Testis (tissue), 3 donors: ENCODE results near the gene ADK. TPM values are rescaled to one million over a fixed set of nuclear protein-coding genes. Genes with fewer than 3 reads are reported as not detected.

Experiments used
- DNase-seq: peaks from one replicate; pipeline ENCODE4 v3.0.0-alpha.2; 2019
- H3K27ac ChIP-seq, 2 donors: fragments of 200-600 bp; sonication (generic); one replicate each; pipeline ENCODE4 v1.5.1; 2019
- H3K27me3 ChIP-seq: fragments of 200-600 bp; sonication (generic); one replicate; pipeline ENCODE4 v1.5.1; 2019
- H3K36me3 ChIP-seq: fragments of 200-600 bp; sonication (generic); one replicate; pipeline ENCODE4 v1.5.1; 2017; ENCODE audit warnings: low read depth; ENCODE audit errors: missing control alignments
- H3K4me1 ChIP-seq: fragments of 200-600 bp; sonication (generic); one replicate; pipeline ENCODE4 v1.5.1; 2019
- H3K4me3 ChIP-seq, 2 donors: fragments of 200-600 bp; sonication (generic); one replicate each; pipeline ENCODE4 v1.5.1; 2017 to 2019
- H3K9me3 ChIP-seq: fragments of 200-600 bp; sonication (generic); one replicate; pipeline ENCODE4 v1.5.1; 2017
- POLR2A ChIP-seq: fragments of 450-650 bp; IDR thresholded peaks from one replicate; pipeline ENCODE4 v1.6.1; 2017; ENCODE audit warnings: antibody characterized with exemption, mild to moderate bottlenecking, moderate library complexity
- WGBS, 2 donors: methylation state at CpG; one replicate each; pipeline ENCODE4 v1.1.5; 2018; 5-methylcytosine and 5-hydroxymethylcytosine counted together
- intact Hi-C: fragments of 100-400 bp; cut with DNase I; formaldehyde crosslinking; loops from one replicate; pipeline ENCODE4 v1.15.1; 2023; ENCODE audit warnings: low total_unique reads
- polyA plus RNA-seq: library from polyadenylated mRNA; stranded (reverse); fragments of 350-450 nt; fragmentation: Illumina TruSeq; extraction: RNeasy Lipid Tissue Mini Kit (QIAGEN cat#74804); gene quantifications from one replicate; pipeline ENCODE4 v1.2.3, GENCODE V29; 2014; ENCODE audit warnings: low read depth, low replicate concordance; ENCODE audit not compliant: insufficient read depth
- small RNA-seq, 2 donors: library from RNA; depleted of rRNA; stranded (forward); fragments of <200 nt; gene quantifications; one replicate each; pipeline ENCODE3, GENCODE V24; 2016
- total RNA-seq, 2 donors: library from RNA; depleted of rRNA; stranded (reverse); fragments of >200 nt; gene quantifications; one replicate each; pipeline ENCODE4 v1.2.3, GENCODE V29; 2016
- TF ChIP-seq, protein P1 (sequence below), 3 experiments: fragments of 450-650 bp in 2 of 3; fragments of 200-600 bp in 1 of 3; sonication (generic) in 1 of 3; IDR thresholded peaks; one replicate each; pipeline ENCODE4 v1.5.1; 2016 to 2019; ENCODE audit warnings: antibody characterized with exemption in 3 of 3, mild to moderate bottlenecking in 2 of 3, moderate library complexity in 1 of 3

Gene ADK
- total and polyA plus RNA-seq, 3 donors from 2014 or later, result 23.3 to 61.8 (median 55.3) TPM

DNA sequence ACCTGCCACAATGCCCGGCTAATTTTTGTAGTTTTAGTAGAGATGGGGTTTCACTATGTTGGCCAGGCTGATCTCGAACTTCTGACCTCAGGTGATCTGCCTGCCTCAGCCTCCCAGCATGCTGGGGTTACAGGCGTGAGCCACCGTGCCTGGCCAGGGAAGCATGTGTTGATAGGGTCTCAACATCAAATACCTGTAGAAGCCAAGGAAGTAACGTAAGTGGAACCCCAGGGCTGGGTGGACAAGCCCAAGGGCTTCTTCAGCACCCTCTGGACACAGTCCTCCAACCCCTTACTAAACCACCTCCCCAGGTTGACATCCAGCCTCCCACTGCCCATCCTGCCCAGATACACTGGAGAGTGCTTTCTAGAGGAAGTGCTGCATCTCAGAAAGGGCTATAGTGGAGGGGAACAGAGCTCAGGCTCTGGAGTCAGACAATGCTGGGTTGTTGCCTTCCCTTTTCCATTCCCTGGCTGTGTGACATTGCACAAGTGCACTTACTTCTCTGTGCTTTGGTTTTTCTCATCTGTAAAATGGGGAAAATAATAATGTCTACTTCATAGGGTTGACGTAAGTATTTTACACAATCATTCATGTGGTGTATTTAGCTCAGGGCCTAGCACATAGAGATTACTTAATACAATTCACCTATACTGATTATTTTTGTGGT lies 601.5 kb downstream of the ADK start:
- 93 to 95% methylated on average over 6 of the region's 6 CpGs for WGBS, 2 donors
- no peak for DNase-seq
- no peaks in the 10 kb centered on the region for H3K9me3 ChIP-seq
- H3K27me3 ChIP-seq, result no peaks in the 10 kb centered on the region
- no peak overlapping the region for H3K27ac ChIP-seq
- H3K4me3 ChIP-seq, result no peak overlapping the region
- no peaks in the 10 kb centered on the region for H3K4me1 ChIP-seq
- intact Hi-C loops, result no loop called here
- TF ChIP-seq POLR2A, result no peak
- TF ChIP-seq, protein P1, sequence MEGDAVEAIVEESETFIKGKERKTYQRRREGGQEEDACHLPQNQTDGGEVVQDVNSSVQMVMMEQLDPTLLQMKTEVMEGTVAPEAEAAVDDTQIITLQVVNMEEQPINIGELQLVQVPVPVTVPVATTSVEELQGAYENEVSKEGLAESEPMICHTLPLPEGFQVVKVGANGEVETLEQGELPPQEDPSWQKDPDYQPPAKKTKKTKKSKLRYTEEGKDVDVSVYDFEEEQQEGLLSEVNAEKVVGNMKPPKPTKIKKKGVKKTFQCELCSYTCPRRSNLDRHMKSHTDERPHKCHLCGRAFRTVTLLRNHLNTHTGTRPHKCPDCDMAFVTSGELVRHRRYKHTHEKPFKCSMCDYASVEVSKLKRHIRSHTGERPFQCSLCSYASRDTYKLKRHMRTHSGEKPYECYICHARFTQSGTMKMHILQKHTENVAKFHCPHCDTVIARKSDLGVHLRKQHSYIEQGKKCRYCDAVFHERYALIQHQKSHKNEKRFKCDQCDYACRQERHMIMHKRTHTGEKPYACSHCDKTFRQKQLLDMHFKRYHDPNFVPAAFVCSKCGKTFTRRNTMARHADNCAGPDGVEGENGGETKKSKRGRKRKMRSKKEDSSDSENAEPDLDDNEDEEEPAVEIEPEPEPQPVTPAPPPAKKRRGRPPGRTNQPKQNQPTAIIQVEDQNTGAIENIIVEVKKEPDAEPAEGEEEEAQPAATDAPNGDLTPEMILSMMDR (IDR thresholded peaks at IDR 0.05), result no peak
- H3K36me3 ChIP-seq, result no peaks in the 10 kb centered on the region

DNA sequence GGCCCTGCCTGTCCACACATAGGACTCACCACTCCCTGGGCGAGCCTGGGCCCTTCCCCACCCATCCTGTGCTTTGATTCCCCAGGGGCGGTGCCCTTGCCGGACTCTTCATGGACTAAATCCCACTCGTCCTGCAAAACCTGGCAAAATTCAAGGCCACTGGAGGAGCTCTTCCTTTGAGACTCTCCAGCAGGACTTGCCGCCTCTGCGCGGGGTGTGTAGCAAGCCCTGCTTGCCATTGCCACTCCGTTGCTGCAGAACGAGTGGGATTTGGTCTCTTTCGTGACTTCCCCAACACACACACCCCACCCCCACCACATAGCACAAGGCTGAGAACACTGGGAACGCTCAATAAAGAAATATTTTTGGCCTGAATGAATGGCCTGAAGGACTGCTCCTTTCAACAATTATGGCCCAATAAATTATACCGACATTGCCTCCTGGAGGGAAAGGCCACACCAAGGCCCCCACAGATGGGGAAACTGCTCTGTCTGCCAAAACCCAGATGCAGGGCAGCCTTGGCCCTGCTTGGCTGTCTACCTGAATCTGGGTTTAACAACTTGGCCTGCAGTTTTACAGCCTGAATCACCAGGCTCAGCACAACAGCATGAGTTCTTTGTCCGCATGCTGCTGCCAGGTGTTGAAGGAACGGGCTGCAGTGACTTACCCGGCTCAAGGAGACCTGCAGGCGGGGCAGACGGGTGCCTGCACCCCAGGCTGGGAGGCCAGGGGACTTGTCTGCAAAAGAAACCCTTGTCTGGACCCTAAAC lies 602.6 kb downstream of the ADK start:
- H3K27ac ChIP-seq, result no peak overlapping the region
- WGBS, 2 donors, result 49 to 61% methylated on average over 14 to 17 of the region's 17 CpGs
- peak; percentile 23 for DNase-seq
- H3K9me3 ChIP-seq, result no peaks in the 10 kb centered on the region
- no peaks in the 10 kb centered on the region for H3K4me1 ChIP-seq
- H3K4me3 ChIP-seq, result no peak overlapping the region
- intact Hi-C loops, result no loop called here
- H3K27me3 ChIP-seq, result no peaks in the 10 kb centered on the region
- TF ChIP-seq POLR2A, result no peak
- TF ChIP-seq, protein P1 (IDR thresholded peaks at IDR 0.05), result no peak
- H3K36me3 ChIP-seq, result no peaks in the 10 kb centered on the region

DNA sequence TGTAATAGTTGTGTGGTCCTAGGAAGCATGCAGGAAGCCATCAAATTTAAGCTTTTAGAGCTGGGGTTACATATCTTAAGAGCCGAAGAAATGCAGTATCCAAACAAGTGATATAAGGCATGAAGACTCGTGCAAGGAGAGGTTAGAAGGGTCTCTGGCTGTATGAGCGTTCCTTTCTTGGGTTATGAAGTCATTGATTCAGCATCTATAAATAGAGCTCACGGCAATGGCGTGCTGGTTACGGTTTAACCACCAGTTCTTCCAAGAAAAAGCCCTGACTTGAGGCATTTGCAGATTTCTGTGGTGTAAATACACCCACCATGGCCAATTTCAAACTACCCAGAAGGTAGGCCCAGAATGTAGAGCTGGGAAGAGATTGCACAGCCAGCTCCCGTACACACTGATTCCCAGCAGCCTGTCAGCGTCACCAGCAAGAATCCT lies 603.4 kb downstream of the ADK start:
- Histone ChIP-seq H3K4me1 (no peaks in the 10 kb centered on the region), H3K27me3 (no peaks in the 10 kb centered on the region), H3K4me3 (no peak overlapping the region), H3K9me3 (no peaks in the 10 kb centered on the region), H3K36me3 (no peaks in the 10 kb centered on the region), H3K27ac (no peak overlapping the region)
- no peak for TF ChIP-seq POLR2A
- TF ChIP-seq, protein P1 (IDR thresholded peaks at IDR 0.05), result no peak
- DNase-seq, result no peak
- intact Hi-C loops, result no loop called here
- 77 to 90% methylated on average over 8 of the region's 8 CpGs for WGBS, 2 donors

DNA sequence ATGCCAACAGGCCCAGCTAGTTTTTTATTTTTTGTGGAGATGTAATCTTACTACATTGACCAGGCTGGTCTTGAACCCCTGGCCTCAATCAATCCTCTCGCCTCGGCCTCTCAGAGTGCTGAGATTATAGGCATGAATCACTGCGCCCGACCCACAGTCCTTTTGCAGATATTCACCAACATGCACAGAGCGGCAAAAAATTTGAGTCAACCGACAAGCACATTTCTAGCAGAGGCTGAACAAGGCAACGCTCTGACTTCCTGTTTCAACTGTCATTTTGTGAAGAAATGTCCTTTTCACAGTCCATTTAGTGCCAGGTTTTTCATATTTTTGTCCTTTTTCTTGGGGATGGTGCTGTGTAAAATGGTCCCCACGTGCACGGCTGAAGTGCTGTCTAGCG lies 604.3 kb downstream of the ADK start:
- H3K9me3 ChIP-seq, result no peaks in the 10 kb centered on the region
- H3K36me3 ChIP-seq, result no peaks in the 10 kb centered on the region
- no peak overlapping the region for H3K4me3 ChIP-seq
- TF ChIP-seq, protein P1 (IDR thresholded peaks at IDR 0.05), result no peak
- TF ChIP-seq POLR2A, result no peak
- 93% methylated on average over 10 of the region's 10 CpGs for WGBS, 2 donors
- no peaks in the 10 kb centered on the region for H3K27me3 ChIP-seq
- no peak overlapping the region for H3K27ac ChIP-seq
- H3K4me1 ChIP-seq, result no peaks in the 10 kb centered on the region
- DNase-seq, result no peak
- intact Hi-C loops, result no loop called here

Small RNAs within 50 kb of the gene (small RNA-seq; reads per million reads assigned to genes)
- gene RF00019 (0 reads per million in 2 donors), gene TIMM9P1 (0 reads per million in 2 donors)

Other genes with a start within 250 kb of the ADK start
- 1 to 10 TPM in 1 of 2 donors, under 1 TPM in 1; 0.87 to 1.7 TPM for gene PLAU, start 240.1 kb upstream of the ADK start, total RNA-seq
- gene PLAU, start 240.1 kb upstream of the ADK start, polyA plus RNA-seq, result 13.6 TPM
- gene VCL, start 153.1 kb upstream of the ADK start, total RNA-seq, result 100 to 1,000 TPM; 267 to 272 TPM
- gene VCL, start 153.1 kb upstream of the ADK start, polyA plus RNA-seq, result 106 TPM
- 10 to 100 TPM; 38.6 to 44.4 TPM for gene AP3M1, start 393 bp upstream of the ADK start, total RNA-seq
- gene AP3M1, start 393 bp upstream of the ADK start, polyA plus RNA-seq, result 32.0 TPM